Osteocyte (in vitro differentiated cells): ENCODE measurements around the gene MX1. TPM values are rescaled to one million over a fixed set of nuclear protein-coding genes. Genes with fewer than 3 reads are reported as not detected.

Source experiments
- DNase-seq: peaks from one replicate; pipeline ENCODE4 v3.0.0; 2021; ENCODE audit warnings: mixed read lengths; ENCODE audit not compliant: unreplicated experiment; ENCODE audit errors: extremely low spot score
- H3K27ac Mint-ChIP-seq: one replicate; pipeline ENCODE4 v1.8.0; 2021; ENCODE audit warnings: mild to moderate bottlenecking, mixed read lengths; ENCODE audit not compliant: unreplicated experiment
- H3K27me3 Mint-ChIP-seq: one replicate; pipeline ENCODE4 v1.8.0; 2021; ENCODE audit warnings: mixed read lengths; ENCODE audit not compliant: unreplicated experiment
- H3K36me3 Mint-ChIP-seq: one replicate; pipeline ENCODE4 v1.8.0; 2021; ENCODE audit warnings: mixed read lengths; ENCODE audit not compliant: unreplicated experiment
- H3K4me1 Mint-ChIP-seq: one replicate; pipeline ENCODE4 v1.8.0; 2021; ENCODE audit warnings: mixed read lengths; ENCODE audit not compliant: unreplicated experiment
- H3K4me3 Mint-ChIP-seq: one replicate; pipeline ENCODE4 v1.8.0; 2021; ENCODE audit warnings: mild to moderate bottlenecking, moderate library complexity, mixed read lengths; ENCODE audit not compliant: unreplicated experiment
- H3K9me3 Mint-ChIP-seq: one replicate; pipeline ENCODE4 v1.8.0; 2021; ENCODE audit warnings: mixed read lengths; ENCODE audit not compliant: unreplicated experiment
- total RNA-seq: library from RNA; stranded (reverse); gene quantifications from 2 replicates; pipeline ENCODE4 v1.2.1, GENCODE V29; 2021
- TF ChIP-seq, protein P1 (sequence below): fragments of 200-600 bp; sonication (generic); IDR thresholded peaks from 2 replicates; pipeline ENCODE4 v1.5.0; 2021; ENCODE audit warnings: antibody characterized with exemption, mild to moderate bottlenecking, moderate library complexity

The MX1 gene
- total RNA-seq, 1 donor from 2014 or later: 4.0 TPM

DNA sequence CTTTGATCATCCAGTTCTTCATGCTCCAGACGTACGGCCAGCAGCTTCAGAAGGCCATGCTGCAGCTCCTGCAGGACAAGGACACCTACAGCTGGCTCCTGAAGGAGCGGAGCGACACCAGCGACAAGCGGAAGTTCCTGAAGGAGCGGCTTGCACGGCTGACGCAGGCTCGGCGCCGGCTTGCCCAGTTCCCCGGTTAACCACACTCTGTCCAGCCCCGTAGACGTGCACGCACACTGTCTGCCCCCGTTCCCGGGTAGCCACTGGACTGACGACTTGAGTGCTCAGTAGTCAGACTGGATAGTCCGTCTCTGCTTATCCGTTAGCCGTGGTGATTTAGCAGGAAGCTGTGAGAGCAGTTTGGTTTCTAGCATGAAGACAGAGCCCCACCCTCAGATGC lies 32.5 kb downstream of the MX1 start:
- no peaks in the 10 kb centered on the region for H3K27me3 Mint-ChIP-seq

DNA sequence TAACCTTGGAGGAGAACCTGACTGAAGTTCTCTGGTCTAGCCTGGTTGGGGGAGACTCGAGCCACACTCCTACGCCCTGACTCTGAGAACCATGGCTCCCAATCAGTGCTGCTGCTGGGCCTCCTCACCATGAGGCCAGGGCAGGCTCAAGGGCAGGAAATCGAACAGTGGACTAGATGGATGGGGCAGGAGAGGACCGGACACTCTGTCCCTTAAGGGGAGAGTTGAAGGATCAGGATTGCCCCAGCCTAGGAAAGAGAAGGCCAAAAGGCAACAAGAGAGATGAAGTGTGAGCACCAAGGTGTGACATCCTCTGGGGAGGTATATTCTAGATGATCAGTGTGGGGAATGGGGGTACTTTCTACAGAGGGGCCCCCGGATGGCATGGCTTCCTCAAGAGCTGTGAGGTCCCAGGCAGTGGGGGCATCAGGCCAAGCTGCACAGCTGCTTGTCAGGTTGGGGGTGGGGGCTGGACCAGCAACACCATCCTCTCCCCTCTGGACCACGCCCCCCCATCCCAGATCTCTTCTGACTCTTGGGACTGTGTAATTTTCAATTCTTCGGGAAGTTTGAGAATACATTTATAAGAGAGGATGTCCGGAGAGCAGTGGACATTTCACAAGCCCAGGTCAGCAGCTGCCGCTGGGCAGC lies 34.0 kb downstream of the MX1 start:
- TF ChIP-seq, protein P1, sequence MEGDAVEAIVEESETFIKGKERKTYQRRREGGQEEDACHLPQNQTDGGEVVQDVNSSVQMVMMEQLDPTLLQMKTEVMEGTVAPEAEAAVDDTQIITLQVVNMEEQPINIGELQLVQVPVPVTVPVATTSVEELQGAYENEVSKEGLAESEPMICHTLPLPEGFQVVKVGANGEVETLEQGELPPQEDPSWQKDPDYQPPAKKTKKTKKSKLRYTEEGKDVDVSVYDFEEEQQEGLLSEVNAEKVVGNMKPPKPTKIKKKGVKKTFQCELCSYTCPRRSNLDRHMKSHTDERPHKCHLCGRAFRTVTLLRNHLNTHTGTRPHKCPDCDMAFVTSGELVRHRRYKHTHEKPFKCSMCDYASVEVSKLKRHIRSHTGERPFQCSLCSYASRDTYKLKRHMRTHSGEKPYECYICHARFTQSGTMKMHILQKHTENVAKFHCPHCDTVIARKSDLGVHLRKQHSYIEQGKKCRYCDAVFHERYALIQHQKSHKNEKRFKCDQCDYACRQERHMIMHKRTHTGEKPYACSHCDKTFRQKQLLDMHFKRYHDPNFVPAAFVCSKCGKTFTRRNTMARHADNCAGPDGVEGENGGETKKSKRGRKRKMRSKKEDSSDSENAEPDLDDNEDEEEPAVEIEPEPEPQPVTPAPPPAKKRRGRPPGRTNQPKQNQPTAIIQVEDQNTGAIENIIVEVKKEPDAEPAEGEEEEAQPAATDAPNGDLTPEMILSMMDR: no peak
- H3K9me3 Mint-ChIP-seq: no peaks in the 10 kb centered on the region

More for the DNA sequence above, 32.5 kb downstream of the MX1 start:
- Mint-ChIP-seq H3K9me3 (no peaks in the 10 kb centered on the region), H3K27ac (no peak overlapping the region), H3K4me3 (no peak overlapping the region), H3K4me1 (peaks cover 8% of the 10 kb centered on the region), H3K36me3 (no peaks in the 10 kb centered on the region)
- DNase-seq: no peak
- TF ChIP-seq, protein P1: no peak

DNA sequence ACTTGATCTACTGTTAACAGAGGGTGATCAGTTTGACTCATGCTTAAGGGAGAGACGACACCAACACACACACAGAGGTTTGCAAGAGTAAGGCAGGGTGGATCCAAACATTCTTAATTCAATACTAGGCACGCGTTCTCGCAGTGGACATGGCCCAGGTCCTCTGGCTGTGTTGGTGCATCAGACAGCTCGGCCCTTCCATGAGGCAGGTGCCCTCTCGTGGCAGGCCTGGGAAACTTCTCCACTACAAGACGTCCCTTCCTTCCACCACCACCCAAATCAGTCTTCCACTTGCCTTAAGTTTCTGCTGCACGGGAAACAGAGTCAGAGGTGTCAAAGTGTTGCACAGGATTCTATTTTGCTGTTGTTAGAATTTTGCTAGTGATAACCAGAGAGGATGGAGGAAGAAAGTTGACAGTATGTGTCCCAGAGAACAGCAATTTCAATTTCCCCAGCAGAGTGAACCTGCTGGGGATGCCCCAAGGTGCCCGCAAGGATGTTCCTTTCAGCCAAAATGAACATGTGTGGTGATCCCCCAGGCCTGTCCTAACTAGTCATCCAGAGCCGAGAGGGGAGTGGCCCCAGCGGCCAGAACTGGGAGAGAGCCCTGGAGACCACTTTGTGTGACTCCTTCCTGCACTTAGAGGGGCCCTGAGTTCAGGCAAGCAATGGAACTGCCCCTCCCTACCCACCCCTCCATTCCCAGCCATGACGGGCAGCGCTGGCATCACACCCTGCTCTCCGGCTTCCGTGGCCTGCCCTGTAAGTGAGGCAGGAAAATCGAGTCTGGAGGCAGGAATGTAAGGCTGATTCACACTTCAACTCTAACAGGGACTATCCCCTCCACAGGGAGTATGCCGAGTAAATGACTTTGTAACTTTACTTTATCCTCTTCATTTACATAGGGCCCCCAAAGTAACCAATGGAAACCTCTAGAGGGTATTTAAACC lies 34.8 kb downstream of the MX1 start:
- no peak overlapping the region for H3K27ac Mint-ChIP-seq

More for the DNA sequence above, 34.0 kb downstream of the MX1 start:
- Mint-ChIP-seq H3K36me3 (no peaks in the 10 kb centered on the region), H3K4me3 (no peak overlapping the region), H3K27ac (no peak overlapping the region), H3K27me3 (no peaks in the 10 kb centered on the region), H3K4me1 (peaks cover 8% of the 10 kb centered on the region)
- no peak for DNase-seq

DNA sequence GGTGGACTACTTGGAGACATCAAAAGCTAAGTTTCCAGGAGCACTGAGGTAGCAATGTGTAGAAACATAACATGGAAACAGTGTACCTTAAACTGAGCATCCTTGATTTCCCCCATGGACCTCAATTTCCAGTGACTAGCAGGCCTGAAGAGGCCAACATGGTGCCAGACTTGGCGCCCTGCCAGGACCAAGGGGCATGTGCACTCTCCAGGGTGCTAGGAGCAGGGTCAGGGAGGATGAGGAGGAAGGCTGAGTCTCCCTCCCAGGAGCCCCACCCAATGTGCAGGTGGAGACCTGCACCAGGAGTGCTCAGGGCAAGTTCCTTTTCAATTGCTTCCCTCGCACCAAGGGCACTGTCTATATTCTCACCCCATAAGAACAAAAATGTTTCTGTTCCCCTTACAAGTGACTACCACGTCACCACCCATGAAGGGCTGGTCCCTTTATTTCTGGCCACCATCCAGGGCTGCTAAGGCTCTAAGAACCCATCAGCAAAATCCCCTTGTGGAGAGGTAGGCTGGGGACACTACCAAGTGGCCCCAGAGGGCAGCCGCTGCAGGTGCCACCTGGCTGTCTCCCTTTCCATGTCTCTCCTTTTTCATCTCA lies 39.2 kb downstream of the MX1 start:
- H3K9me3 Mint-ChIP-seq: no peaks in the 10 kb centered on the region

More for the DNA sequence above, 34.8 kb downstream of the MX1 start:
- Mint-ChIP-seq H3K36me3 (peaks cover 2% of the 10 kb centered on the region), H3K9me3 (no peaks in the 10 kb centered on the region), H3K4me3 (no peak overlapping the region), H3K27me3 (no peaks in the 10 kb centered on the region), H3K4me1 (peaks cover 11% of the 10 kb centered on the region)
- TF ChIP-seq, protein P1: peak; percentile 86
- DNase-seq: no peak

More for the DNA sequence above, 39.2 kb downstream of the MX1 start:
- DNase-seq: no peak
- no peaks in the 10 kb centered on the region for H3K27me3 Mint-ChIP-seq
- H3K4me1 Mint-ChIP-seq: peaks cover 49% of the 10 kb centered on the region
- no peak overlapping the region for H3K4me3 Mint-ChIP-seq
- TF ChIP-seq, protein P1: no peak
- peaks cover 2% of the 10 kb centered on the region for H3K36me3 Mint-ChIP-seq
- H3K27ac Mint-ChIP-seq: no peak overlapping the region
